ENCODE results near the gene CMYA5. TPM values are rescaled to one million over a fixed set of nuclear protein-coding genes. Genes with fewer than 3 reads are reported as not detected.

Gene CMYA5
- total RNA-seq, 2 experiments from 2014 or later = 0.20 to 0.22 TPM

GRCh38 chr5:79793304-79793703 lies 103.7 kb downstream of the CMYA5 start:
- no peak overlapping the region for H3K27ac Mint-ChIP-seq
- H3K27me3 Mint-ChIP-seq = no peaks in the 10 kb centered on the region
- ChIA-PET CTCF (no interaction called here), POLR2A (no interaction called here)
- no peak for ATAC-seq (ENCODE audit: poor library complexity)
- H3K9me3 ChIP-seq (ENCODE audit: control insufficient read depth in 1 of 2, insufficient read depth in 1 of 2, low read length in 2 of 2) = no peaks in the 10 kb centered on the region
- no peak for TF ChIP-seq CTCF (IDR thresholded peaks at IDR 0.05)
- no peaks in the 10 kb centered on the region for H3K9me3 Mint-ChIP-seq
- intact Hi-C loops (cut with DNase I, micrococcal nuclease) = no loop called here
- H3K4me3 ChIP-seq (ENCODE audit: low read length) = no peak overlapping the region
- H3K4me3 Mint-ChIP-seq = no peak overlapping the region
- DNase-seq = no peak
- no peaks in the 10 kb centered on the region for H3K36me3 Mint-ChIP-seq (ENCODE audit: low read depth)
- no peak overlapping the region for H3K27ac ChIP-seq (ENCODE audit: low read depth in 1 of 2, low read length in 2 of 2)
- no peaks in the 10 kb centered on the region for H3K4me1 Mint-ChIP-seq (ENCODE audit: low read depth)
- H3K4me1 ChIP-seq (ENCODE audit: insufficient read depth, low read length) = no peaks in the 10 kb centered on the region
- no peaks in the 10 kb centered on the region for H3K36me3 ChIP-seq (ENCODE audit: insufficient read depth, low read length)
- H3K27me3 ChIP-seq (ENCODE audit: control insufficient read depth in 1 of 2, insufficient read depth in 2 of 2, low read length in 2 of 2) = no peaks in the 10 kb centered on the region

- POLR2A ChIA-PET = no interaction called here
- CTCF ChIA-PET = no interaction called here
Observed at GRCh38 chr5:79793722-79794121, 104.1 kb downstream of the CMYA5 start.

GRCh38 chr5:79794347-79794746 lies 104.7 kb downstream of the CMYA5 start:
- Histone ChIP-seq H3K27ac (ENCODE audit: low read depth in 1 of 2, low read length in 2 of 2) (no peak overlapping the region), H3K4me3 (ENCODE audit: low read length) (no peak overlapping the region), H3K27me3 (ENCODE audit: control insufficient read depth in 1 of 2, insufficient read depth in 2 of 2, low read length in 2 of 2) (no peaks in the 10 kb centered on the region), H3K9me3 (ENCODE audit: control insufficient read depth in 1 of 2, insufficient read depth in 1 of 2, low read length in 2 of 2) (no peaks in the 10 kb centered on the region), H3K36me3 (ENCODE audit: insufficient read depth, low read length) (no peaks in the 10 kb centered on the region), H3K4me1 (ENCODE audit: insufficient read depth, low read length) (no peaks in the 10 kb centered on the region)
- no peaks in the 10 kb centered on the region for H3K4me1 Mint-ChIP-seq (ENCODE audit: low read depth)
- H3K27me3 Mint-ChIP-seq = no peaks in the 10 kb centered on the region
- H3K36me3 Mint-ChIP-seq (ENCODE audit: low read depth) = no peaks in the 10 kb centered on the region
- intact Hi-C loops (cut with DNase I, micrococcal nuclease) = no loop called here
- no peak overlapping the region for H3K27ac Mint-ChIP-seq
- H3K9me3 Mint-ChIP-seq = no peaks in the 10 kb centered on the region
- TF ChIP-seq CTCF (IDR thresholded peaks at IDR 0.05) = no peak
- ATAC-seq (ENCODE audit: poor library complexity) (no peak), DNase-seq (no peak)
- POLR2A ChIA-PET = no interaction called here
- CTCF ChIA-PET = no interaction called here
- H3K4me3 Mint-ChIP-seq = no peak overlapping the region

More at GRCh38 chr5:79793722-79794121, 104.1 kb downstream of the CMYA5 start:
- no peak for TF ChIP-seq CTCF (IDR thresholded peaks at IDR 0.05)
- Histone ChIP-seq H3K4me3 (ENCODE audit: low read length) (no peak overlapping the region), H3K27ac (ENCODE audit: low read depth in 1 of 2, low read length in 2 of 2) (no peak overlapping the region), H3K27me3 (ENCODE audit: control insufficient read depth in 1 of 2, insufficient read depth in 2 of 2, low read length in 2 of 2) (no peaks in the 10 kb centered on the region), H3K4me1 (ENCODE audit: insufficient read depth, low read length) (no peaks in the 10 kb centered on the region), H3K36me3 (ENCODE audit: insufficient read depth, low read length) (no peaks in the 10 kb centered on the region), H3K9me3 (ENCODE audit: control insufficient read depth in 1 of 2, insufficient read depth in 1 of 2, low read length in 2 of 2) (no peaks in the 10 kb centered on the region)
- Mint-ChIP-seq H3K9me3 (no peaks in the 10 kb centered on the region), H3K4me3 (no peak overlapping the region), H3K27ac (no peak overlapping the region), H3K27me3 (no peaks in the 10 kb centered on the region), H3K4me1 (ENCODE audit: low read depth) (no peaks in the 10 kb centered on the region), H3K36me3 (ENCODE audit: low read depth) (no peaks in the 10 kb centered on the region)
- DNase-seq (no peak), ATAC-seq (ENCODE audit: poor library complexity) (no peak)
- intact Hi-C loops (cut with DNase I, micrococcal nuclease) = no loop called here
